Activated T-cell treated with anti-CD3 and anti-CD28 coated beads for 4 hours (primary cell): Measurements from ENCODE around the gene ZBTB39.
"Not testable (repeated sequence)": the region's sequence is repeated elsewhere in the genome, so short reads cannot be mapped to it uniquely, and the experiment has no call there.

Experiments used
- DNase-seq: peaks from one replicate; pipeline ENCODE4 v3.0.0-alpha.2; 2020

Gene ZBTB39

GRCh38 chr12:56977361-56977760 is 29.0 kb downstream of the ZBTB39 start:
- DNase-seq: not testable (repeated sequence)

- not testable (repeated sequence) for DNase-seq
Measured at GRCh38 chr12:56974224-56974623, 32.1 kb downstream of the ZBTB39 start.

DNA sequence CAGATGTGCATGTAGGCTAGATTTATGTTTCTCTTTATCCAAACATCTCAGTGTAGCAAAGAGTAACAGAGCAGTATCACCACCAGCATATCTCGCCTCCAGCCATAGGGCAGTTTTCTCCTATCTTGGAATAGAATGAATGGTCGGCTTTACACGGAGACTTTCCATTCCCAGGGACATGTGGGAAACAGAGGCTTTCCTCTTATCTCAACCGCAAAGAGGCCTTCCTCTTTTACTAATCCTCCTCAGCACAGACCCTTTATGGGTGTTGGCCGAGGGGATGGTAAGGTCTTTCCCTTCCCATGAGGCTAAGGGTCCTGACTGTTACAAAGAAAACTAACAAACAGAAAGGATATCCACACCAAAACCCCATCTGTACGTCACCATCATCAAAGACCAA is 37.4 kb downstream of the ZBTB39 start:
- DNase-seq: not testable (repeated sequence)

DNA sequence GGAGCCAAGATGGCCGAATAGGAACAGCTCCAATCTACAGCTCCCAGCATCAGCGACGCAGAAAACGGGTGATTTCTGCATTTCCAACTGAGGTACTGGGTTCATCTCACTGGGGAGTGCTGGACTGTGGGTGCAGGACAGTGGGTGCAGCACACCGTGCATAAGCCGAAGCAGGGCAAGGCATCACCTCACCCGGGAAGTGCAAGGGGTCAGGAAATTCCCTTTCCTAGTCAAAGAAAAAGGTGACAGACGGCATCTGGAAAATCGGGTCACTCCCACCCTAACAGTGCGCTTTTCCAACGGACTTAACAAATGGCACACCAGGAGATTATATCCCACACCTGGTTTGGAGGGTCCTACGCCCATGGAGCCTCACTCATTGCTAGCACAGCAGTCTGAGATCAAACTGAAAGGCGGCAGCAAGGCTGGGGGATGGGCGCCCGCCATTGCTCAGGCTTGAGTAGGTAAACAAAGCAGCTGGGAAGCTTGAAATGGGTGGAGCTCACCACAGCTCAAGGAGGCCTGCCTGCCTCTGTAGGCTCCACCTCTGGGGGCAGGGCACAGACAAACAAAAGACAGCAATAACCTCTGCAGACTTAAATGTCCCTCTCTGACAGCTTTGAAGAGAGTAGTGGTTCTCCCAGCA is 40.2 kb downstream of the ZBTB39 start:
- DNase-seq: not testable (repeated sequence)

- DNase-seq: not testable (repeated sequence)
Measured at GRCh38 chr12:56965124-56965523, 41.2 kb downstream of the ZBTB39 start.

DNA sequence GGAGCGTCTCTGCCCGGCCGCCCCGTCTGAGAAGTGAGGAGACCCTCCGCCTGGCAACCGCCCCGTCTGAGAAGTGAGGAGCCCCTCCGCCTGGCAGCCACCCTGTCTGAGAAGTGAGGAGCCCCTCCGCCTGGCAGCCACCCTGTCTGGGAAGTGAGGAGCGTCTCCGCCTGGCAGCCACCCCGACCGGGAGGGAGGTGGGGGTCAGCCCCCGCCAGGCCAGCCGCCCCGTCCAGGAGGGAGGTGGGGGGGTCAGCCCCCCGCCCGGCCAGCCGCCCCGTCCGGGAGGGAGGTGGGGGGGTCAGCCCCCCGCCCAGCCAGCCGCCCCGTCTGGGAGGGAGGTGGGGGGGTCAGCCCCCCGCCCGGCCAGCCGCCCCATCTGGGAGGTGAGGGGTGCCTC is 42.8 kb downstream of the ZBTB39 start:
- not testable (repeated sequence) for DNase-seq

DNA sequence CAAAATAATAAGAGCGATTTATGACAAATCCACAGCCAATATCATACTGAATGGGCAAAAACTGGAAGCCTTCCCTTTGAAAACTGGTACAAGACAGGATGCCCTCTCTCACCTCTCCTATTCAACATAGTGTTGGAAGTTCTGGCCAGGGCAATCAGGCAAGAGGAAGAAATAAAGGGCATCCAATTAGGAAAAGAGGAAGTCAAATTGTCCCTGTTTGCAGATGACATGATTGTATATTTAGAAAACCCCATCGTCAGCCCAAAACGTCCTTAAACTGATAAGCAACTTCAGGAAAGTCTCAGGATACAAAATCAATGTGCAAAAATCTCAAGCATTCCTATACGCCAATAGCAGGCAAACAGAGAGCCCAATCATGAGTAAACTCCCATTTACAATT is 44.1 kb downstream of the ZBTB39 start:
- DNase-seq: not testable (repeated sequence)

GRCh38 chr12:56958422-56958821 is 47.9 kb downstream of the ZBTB39 start:
- no peak for DNase-seq

GRCh38 chr12:56957229-56958052 is 48.9 kb downstream of the ZBTB39 start, which contains the start of gene RDH16:
TSS of gene RDH16 (minus strand) at chr12:56957608. CDS start at chr12:56957462, 146 bp downstream.
- no peak for DNase-seq

DNA sequence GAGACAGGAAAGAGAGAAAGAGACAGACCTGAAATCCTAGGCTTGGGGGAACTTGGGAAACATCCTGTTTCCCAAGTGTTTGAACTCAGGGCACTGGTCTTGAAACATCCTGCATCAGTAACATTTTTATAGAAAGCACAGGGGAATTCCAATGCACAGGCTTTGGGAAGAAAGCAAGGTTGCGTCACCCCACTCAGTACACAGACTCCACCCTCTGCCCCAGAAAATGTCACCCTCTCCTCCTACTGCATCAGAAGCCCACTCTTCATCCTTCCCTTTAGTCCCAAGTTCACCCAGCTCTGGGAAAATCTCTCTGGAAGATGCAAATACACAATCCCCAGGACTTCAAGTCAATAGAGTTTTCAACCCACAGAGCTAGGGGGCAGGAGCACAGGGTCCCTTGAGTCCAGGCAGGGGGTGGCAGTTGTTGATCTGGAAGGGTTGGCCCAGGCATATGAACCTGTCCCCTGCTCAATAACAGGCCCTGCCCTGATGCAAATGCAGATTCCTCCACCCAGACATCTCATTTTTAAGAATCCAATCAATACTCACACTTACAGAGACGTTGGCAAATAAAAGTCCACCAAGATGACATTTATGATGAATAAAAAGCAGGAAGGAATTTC is 50.6 kb downstream of the ZBTB39 start:
- no peak for DNase-seq

GRCh38 chr12:56954958-56955355 is 51.4 kb downstream of the ZBTB39 start:
- DNase-seq: no peak

DNA sequence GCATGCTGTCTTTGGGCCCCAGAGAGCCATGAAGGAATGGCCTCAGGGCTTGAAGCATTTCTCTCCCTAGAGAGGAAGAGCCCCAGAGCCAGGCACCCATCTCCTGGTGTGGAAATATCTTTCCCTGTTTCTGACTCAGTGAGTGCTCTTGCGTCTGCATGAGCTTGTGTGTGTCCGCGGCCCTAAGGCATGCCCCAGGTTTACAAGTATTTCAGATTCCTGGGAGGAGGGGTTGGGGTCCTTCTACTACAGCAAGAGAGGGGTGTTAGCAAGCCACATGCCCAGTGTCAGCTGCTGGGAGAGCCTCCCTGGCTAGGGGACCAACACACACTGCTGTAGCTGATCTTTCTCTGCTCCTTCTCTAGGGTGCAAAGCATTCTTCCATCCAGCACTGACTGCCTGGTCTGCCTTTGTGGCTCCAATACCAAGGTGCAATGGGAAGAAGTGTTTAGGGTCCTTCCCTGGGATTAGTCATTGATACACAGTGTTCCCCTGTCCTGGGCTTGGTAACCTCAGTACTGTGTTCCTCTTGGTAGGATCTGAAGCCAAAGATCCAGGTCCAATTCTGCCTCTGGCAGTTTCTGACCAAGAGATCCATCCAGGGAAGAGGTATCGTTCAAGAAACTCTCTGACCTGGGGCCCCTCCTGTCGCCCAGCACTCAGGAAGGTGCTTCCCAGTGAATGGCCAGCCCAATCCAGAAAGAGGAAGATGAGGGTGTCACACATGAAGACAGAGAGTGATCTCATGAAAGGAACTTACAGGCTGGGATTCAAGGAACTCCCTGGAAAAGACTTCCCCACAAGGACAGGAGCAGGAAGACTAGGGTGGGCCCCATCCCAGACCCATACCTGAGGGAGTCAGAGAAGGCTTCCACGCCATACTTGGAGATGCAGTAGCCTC is 52.0 kb downstream of the ZBTB39 start:
- DNase-seq: no peak

- DNase-seq: no peak
Measured at GRCh38 chr12:56953314-56953713, 53.0 kb downstream of the ZBTB39 start.

- no peak for DNase-seq
Measured at GRCh38 chr12:56951582-56952339, 54.6 kb downstream of the ZBTB39 start.

GRCh38 chr12:56948881-56949280 is 57.5 kb downstream of the ZBTB39 start:
- DNase-seq: no peak
